Suprapubic skin (tissue), 4 donors: Measurements from ENCODE around the gene IKZF5. TPM values are rescaled to one million over a fixed set of nuclear protein-coding genes. Genes with fewer than 3 reads are reported as not detected.

ENCODE experiments used
- DNase-seq, 2 donors: peaks; one replicate each; pipeline ENCODE4 v3.0.0-alpha.2; 2019; ENCODE audit warnings: low spot score in 2 of 2
- H3K27ac ChIP-seq: fragments of 200-600 bp; sonication (generic); one replicate; pipeline ENCODE4 v1.5.1; 2019
- H3K27me3 ChIP-seq: fragments of 200-600 bp; sonication (generic); one replicate; pipeline ENCODE4 v1.5.1; 2019
- H3K36me3 ChIP-seq: fragments of 200-600 bp; sonication (generic); one replicate; pipeline ENCODE4 v1.5.1; 2019
- H3K4me1 ChIP-seq: fragments of 200-600 bp; sonication (generic); one replicate; pipeline ENCODE4 v1.5.1; 2019
- H3K4me3 ChIP-seq: fragments of 200-600 bp; sonication (generic); one replicate; pipeline ENCODE4 v1.5.1; 2019; ENCODE audit warnings: mild to moderate bottlenecking
- H3K9me3 ChIP-seq: fragments of 200-600 bp; sonication (generic); one replicate; pipeline ENCODE4 v1.5.1; 2019
- EP300 ChIP-seq: sonication (generic); formaldehyde crosslinking; IDR thresholded peaks from one replicate; pipeline ENCODE4 v1.6.1; 2017; ENCODE audit warnings: antibody characterized with exemption
- POLR2A ChIP-seq, 2 donors: fragments of 450-650 bp; IDR thresholded peaks; one replicate each; pipeline ENCODE4 v1.6.1; 2017; ENCODE audit warnings: antibody characterized with exemption in 2 of 2, mild to moderate bottlenecking in 2 of 2, moderate library complexity in 2 of 2
- POLR2AphosphoS5 ChIP-seq, 3 donors: sonication (generic); formaldehyde crosslinking; IDR thresholded peaks; one replicate each; pipeline ENCODE4 v1.6.1; 2017; ENCODE audit warnings: antibody characterized with exemption in 3 of 3
- WGBS: methylation state at CpG from one replicate; pipeline ENCODE4 v1.1.5; 2018; 5-methylcytosine and 5-hydroxymethylcytosine counted together
- total RNA-seq, 4 donors: library from RNA; depleted of rRNA; stranded (reverse); fragments of >200 nt; gene quantifications; one replicate each; pipeline ENCODE4 v1.1.0, GENCODE V29; 2016
- TF ChIP-seq, protein P1 (sequence below), 2 donors: fragments of 200-600 bp in 1 of 2; fragments of 450-650 bp in 1 of 2; sonication (generic) in 1 of 2; IDR thresholded peaks; one replicate each; pipeline ENCODE4 v1.5.1; 2016 to 2019; ENCODE audit warnings: antibody characterized with exemption in 2 of 2, mild to moderate bottlenecking in 1 of 2, moderate library complexity in 1 of 2

IKZF5 gene
- total RNA-seq, 4 donors from 2014 or later, result 9.5 to 25.2 (median 12.9) TPM

DNA sequence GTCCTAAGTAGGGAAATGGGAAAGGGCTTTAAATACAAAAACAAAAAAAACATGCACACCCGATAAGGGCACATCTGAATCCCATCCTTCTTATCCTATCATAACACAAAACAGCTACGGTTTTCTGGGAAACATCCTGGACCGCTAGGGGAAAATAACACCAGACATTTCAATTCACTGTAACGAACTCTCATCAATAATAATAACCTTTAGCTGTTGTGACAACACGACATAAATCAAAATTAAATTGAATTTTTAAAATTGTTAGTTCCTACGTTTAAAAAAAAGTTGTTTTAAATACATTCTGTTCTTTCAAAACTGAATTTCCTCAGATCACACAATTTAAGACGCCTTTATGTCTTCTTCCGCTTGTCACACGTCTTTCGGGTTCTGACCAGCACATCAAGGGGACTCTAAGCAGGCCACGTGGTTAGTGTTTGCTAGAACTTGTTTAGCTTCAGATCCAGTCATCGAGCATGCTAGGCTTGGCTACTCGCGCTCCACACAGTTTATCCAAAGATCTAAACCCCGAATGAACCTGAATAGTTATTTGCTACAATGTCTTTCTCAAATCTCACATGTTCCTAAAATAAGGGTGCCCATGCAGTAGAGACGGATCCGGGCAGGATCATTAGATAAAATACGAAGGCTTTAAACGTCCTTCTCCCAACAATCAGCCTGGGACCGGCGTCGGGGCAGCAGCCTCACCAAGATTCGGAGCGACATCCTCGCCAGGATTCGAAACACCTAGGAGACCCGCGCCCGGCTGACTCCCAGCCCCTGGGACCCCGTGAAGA, 839 bp downstream of the IKZF5 start:
- Histone ChIP-seq H3K9me3 (no peaks in the 10 kb centered on the region), H3K4me1 (peaks cover 40% of the 10 kb centered on the region), H3K27me3 (no peaks in the 10 kb centered on the region), H3K36me3 (no peaks in the 10 kb centered on the region), H3K4me3 (peak overlapping the region; percentile 99), H3K27ac (peak overlapping the region; percentile 96)
- no peak for DNase-seq
- WGBS, result 2% methylated on average over 22 of the region's 30 CpGs
- peak in 1 of 3 donors; percentile 2 for TF ChIP-seq POLR2AphosphoS5 (IDR thresholded peaks at IDR 0.05)
- TF ChIP-seq, protein P1, sequence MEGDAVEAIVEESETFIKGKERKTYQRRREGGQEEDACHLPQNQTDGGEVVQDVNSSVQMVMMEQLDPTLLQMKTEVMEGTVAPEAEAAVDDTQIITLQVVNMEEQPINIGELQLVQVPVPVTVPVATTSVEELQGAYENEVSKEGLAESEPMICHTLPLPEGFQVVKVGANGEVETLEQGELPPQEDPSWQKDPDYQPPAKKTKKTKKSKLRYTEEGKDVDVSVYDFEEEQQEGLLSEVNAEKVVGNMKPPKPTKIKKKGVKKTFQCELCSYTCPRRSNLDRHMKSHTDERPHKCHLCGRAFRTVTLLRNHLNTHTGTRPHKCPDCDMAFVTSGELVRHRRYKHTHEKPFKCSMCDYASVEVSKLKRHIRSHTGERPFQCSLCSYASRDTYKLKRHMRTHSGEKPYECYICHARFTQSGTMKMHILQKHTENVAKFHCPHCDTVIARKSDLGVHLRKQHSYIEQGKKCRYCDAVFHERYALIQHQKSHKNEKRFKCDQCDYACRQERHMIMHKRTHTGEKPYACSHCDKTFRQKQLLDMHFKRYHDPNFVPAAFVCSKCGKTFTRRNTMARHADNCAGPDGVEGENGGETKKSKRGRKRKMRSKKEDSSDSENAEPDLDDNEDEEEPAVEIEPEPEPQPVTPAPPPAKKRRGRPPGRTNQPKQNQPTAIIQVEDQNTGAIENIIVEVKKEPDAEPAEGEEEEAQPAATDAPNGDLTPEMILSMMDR (IDR thresholded peaks at IDR 0.05), result no peak

DNA sequence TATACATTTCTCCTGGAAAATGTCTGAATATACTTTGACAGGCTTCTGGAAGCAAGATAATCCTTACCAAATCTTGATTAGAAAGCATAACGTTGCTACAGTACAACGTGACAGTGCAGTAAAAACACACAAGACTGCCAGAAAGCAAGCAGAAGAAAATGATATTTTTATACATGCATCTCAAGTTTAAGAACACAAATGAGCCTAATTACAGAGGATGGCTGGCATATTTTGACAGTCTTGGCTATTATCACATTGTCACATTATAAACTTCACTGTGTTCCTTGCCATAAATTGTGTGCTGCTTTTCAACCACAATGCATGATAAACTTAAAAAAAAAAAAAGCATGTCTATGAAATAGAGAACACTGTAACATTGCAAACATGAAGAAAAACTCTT, 4.3 kb downstream of the IKZF5 start:
- Histone ChIP-seq H3K36me3 (no peaks in the 10 kb centered on the region), H3K4me1 (peaks cover 32% of the 10 kb centered on the region), H3K4me3 (no peak overlapping the region), H3K9me3 (no peaks in the 10 kb centered on the region), H3K27me3 (no peaks in the 10 kb centered on the region), H3K27ac (no peak overlapping the region)
- no peak for DNase-seq
- TF ChIP-seq EP300 (no peak), POLR2A (IDR thresholded peaks at IDR 0.05) (no peak), POLR2AphosphoS5 (IDR thresholded peaks at IDR 0.05) (no peak)
- TF ChIP-seq, protein P1 (IDR thresholded peaks at IDR 0.05), result no peak
- WGBS, result 44% methylated on average over 2 of the region's 2 CpGs

DNA sequence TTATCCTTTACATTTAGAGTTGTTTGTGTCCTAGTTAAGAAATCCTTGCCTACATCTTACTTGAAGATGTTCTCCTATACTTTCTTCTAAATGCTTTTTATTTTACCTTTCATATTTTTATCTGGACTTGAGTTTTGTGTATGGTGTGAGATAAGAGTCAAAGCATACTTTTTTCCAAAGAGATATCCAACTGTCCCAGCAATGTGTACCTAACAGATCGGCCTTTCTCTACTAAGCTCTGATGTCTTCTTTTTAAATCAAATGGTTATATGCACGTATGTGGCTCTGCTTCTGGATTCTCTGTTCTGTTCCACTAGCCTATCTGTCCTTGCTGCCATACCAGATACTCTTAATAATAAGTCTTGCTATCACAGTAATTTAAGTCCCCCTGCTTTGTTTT, 7.2 kb downstream of the IKZF5 start:
- Histone ChIP-seq H3K4me3 (no peak overlapping the region), H3K27ac (no peak overlapping the region), H3K4me1 (peaks cover 25% of the 10 kb centered on the region), H3K9me3 (no peaks in the 10 kb centered on the region), H3K27me3 (no peaks in the 10 kb centered on the region), H3K36me3 (peaks cover 19% of the 10 kb centered on the region)
- DNase-seq, result no peak
- TF ChIP-seq, protein P1 (IDR thresholded peaks at IDR 0.05), result no peak
- TF ChIP-seq POLR2AphosphoS5 (IDR thresholded peaks at IDR 0.05) (no peak), EP300 (no peak), POLR2A (IDR thresholded peaks at IDR 0.05) (no peak)
- 99% methylated on average over 2 of the region's 2 CpGs for WGBS

DNA sequence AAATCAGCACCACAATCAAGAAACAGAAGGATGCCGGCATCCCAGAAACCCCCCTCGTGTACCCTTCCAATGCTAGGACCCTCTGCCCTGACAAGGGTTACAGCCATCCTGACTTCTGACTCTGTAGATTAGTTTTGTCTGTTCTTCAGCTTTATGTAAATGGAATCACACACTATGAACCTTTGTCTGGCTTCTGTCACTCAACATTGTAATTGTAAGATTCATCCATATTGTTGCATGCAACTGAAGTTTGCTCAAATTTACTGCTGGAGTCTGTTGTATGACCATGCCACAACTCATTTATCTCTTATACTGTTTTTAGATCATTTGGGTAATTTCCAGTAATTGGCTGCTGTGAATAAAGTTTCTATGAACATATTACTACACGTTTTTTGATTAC, 8.4 kb downstream of the IKZF5 start:
- no peak for TF ChIP-seq POLR2A (IDR thresholded peaks at IDR 0.05)
- TF ChIP-seq, protein P1 (IDR thresholded peaks at IDR 0.05), result no peak
- TF ChIP-seq POLR2AphosphoS5 (IDR thresholded peaks at IDR 0.05), result no peak
- no peak for TF ChIP-seq EP300
- Histone ChIP-seq H3K36me3 (peaks cover 30% of the 10 kb centered on the region), H3K4me3 (no peak overlapping the region), H3K27me3 (no peaks in the 10 kb centered on the region), H3K9me3 (no peaks in the 10 kb centered on the region), H3K4me1 (peaks cover 14% of the 10 kb centered on the region), H3K27ac (no peak overlapping the region)
- WGBS, result 71% methylated on average over 3 of the region's 3 CpGs
- DNase-seq, result no peak

DNA sequence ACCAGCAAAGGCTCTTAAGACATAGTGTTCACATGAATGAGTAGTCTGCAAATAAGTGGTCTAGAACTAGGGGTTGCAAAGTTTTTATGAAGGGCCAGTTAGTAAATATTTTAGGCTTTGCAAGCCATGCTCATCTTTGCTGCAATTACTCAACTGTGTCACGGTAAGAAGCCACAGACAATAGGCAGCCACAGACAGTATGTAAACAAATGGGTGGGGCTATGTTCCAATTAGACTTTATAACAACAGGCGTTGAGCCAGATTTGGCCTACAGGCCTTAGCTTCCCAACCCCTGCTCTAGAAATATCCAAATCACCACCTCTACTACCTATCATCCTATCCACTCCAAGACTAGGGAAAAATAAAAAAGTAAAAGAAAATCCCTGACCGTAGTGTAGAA, 9.2 kb downstream of the IKZF5 start:
- TF ChIP-seq EP300, result no peak
- TF ChIP-seq POLR2A (IDR thresholded peaks at IDR 0.05), result no peak
- TF ChIP-seq, protein P1 (IDR thresholded peaks at IDR 0.05), result no peak
- WGBS, result 68% methylated on average over 3 of the region's 3 CpGs
- H3K4me1 ChIP-seq, result peaks cover 14% of the 10 kb centered on the region
- no peak overlapping the region for H3K4me3 ChIP-seq
- no peaks in the 10 kb centered on the region for H3K9me3 ChIP-seq
- DNase-seq, result no peak
- H3K27me3 ChIP-seq, result no peaks in the 10 kb centered on the region
- peaks cover 37% of the 10 kb centered on the region for H3K36me3 ChIP-seq
- H3K27ac ChIP-seq, result no peak overlapping the region
